ENCODE results near the gene BHLHE41.

DNA sequence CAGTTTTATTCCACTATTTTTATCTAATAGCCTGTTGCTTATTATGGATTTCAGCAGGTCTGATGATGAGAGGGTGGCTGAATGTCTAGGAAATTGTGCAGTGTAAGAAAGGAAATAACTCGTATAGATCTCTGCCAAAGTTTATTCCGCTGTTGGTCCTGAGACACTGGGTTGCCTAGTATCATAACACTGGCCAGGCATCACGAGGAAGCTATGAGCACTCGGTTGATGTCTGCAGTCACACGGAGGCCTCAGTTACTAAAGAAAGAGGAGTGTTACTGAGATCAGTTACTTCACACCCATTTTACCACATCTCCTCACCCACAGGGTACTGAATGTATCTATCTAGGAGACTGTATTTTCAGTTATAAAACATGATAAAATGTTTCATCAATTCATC lies 21.9 kb downstream of the BHLHE41 start:
- TF ChIP-seq TOX (CRISPR knock-in tag; IDR thresholded peaks at IDR 0.05; ENCODE audit: borderline replicate concordance): no peak
- TF ChIP-seq ZFP30 (CRISPR knock-in tag; IDR thresholded peaks at IDR 0.05): no peak

All from SK-N-SH treated with all-trans-retinoic acid at 6 μM for 48 hours (cell line).